GM19463 (cell line): ENCODE results near the gene SALL1.

Experiments used
- ATAC-seq: cut with Tn5 transposase; IDR thresholded peaks from one replicate; pipeline ENCODE4 v1.9.1; 2021; ENCODE audit warnings: mild to moderate bottlenecking, moderate library complexity; ENCODE audit not compliant: unreplicated experiment

Gene SALL1

DNA sequence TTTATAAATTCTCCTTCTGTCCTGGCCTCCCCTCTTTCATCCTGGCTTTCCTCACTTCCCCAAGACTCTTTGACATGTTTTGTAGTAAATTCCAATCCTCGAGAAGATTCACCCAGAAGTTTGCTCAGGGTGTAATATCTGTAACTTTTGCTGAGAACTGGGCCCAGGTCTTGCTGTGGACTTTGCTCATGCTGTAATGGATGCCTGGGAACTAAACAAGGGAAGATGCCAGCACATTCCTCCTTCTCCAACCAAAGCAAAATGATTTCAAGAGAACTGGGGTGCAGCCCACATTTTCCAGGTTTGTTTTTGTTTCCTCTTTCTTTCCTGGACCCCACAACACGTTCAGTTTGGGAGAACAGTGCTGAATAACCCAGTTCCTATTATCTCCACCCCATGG, 6.6 kb upstream of the SALL1 start:
- no peak for ATAC-seq

DNA sequence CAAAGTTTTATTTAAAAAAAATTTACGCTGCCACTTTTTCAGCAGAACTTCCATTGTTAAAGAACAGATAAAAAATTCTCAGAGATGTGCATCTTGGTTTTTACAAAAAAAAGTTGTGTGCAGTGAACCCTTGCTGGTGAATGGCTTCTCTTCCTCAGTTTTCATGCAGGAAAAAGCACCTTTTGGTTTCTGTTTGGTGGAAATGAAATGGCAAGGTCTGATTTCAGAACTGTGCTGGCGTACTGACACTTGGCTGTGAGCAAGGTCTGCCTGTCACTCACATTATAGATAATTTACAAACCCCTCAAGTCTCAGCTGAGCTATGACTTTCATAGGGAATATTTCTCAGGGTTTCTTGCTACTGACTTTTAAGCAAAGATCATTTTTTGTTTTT, 5.7 kb upstream of the SALL1 start:
- ATAC-seq, result no peak

DNA sequence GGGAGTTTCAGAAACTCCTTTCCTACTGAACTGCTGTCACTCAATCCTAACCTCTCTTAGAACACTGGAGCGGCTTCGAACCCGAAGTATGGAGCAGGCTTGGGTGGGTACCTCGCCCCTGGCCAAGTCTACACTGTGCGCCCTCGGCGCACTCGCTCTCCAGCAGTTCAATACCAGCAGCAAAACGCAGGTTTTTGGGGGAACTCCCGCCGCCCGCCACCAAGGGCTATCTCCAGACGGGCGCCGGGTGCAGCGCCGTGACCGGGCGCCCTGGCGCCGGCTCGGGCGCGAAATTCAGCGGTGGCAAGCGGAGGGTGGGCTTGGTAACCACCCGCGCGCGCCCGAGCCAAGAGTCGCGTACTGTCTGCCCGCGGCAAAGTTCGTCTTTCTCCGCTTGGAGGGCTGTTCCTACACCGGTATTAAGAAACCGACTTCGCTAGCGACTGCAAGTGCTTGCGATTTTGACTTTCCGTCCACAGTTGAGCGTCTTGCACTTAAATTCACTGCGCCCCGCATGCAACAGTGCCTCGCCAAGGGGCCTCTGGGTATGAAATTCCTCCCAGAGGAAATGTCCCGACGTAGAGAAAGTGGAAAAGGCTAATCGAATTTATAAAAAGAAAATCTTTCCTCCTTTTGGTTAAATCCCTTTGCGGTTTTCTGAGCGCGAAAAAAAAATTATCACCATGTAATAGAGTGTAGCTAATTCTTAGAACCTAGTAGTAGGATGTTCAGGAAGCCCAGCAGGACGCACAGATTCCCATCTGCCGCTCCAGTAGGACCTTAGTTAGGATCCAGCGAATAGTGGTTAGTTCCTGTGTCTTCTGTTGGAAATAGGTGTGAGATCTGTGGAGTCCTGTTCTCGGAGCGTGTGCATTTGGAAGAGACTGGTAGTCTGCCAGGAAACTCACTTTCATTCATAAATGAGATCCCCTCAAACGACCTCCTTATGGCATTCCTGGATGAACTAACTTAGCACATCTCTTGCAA, 5.0 kb upstream of the SALL1 start:
- ATAC-seq, result no peak

- ATAC-seq, result no peak
These were observed 4.1 kb upstream of the SALL1 start for GRCh38 chr16:51155199-51155607.

GRCh38 chr16:51154271-51155171, 3.5 kb upstream of the SALL1 start:
- ATAC-seq, result no peak

DNA sequence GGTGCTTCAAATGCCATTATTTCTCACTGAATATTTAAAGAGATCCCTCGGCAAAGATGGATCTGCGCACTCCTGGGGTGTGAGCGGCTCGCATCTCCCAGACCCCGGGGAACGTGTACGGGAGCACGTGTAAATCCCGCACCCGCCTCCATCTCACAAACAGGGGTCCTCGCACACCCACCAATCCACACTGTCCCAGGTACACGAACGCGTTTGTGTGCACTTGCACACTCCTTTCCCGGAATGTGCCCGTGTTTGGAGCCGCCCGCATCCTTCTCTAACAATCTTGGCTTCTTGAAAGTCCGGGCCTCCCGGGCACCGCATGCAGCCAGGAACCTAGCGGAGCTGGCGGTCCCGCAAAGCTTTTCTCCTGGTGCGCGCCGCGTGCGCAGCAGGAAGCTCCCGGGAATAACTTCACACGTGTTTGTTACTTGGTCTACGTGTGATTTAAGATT, 2.5 kb upstream of the SALL1 start:
- ATAC-seq, result no peak

DNA sequence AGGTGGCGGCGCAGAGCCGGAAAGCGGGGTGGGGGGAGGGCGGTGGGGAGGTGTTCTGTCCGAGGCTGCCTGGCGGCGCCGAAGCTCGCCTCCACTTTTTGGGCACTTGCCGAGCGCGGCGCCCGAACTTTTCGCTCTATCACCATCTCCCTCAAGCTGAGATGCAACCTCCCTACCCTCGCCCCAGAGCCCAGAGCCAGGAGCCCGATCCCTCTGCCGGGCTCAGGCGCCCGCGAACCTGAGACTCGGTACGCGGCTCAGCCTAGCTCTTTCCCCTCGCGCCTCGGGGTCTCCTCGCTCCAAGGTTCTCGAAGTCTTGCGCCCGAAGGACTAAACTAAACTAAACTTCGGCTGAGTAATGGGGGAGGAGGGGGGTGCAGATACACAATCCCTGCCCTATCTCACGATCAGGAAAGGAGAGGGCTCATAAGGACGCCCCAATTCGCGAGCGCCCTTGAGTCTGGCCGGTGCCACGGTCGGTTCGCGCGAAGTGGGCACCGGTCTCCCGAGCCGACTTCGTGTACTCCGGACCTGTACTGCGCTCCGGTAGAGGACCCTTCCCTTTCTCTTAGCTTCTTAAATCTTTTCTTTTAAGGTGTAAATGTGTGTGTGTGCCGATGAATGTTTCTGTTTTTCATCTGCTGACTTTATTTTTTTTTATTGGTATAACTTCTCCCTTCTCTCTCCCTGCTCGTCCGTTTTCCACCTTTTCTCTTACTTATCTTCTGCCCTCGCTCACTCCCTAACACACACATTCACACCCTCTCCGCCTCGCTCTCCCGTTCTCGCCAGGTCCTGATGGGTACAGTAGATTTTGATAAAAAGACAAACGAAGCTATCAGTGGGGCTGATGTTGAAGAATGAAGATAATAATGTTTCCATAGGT, 1.9 kb upstream of the SALL1 start:
- no peak for ATAC-seq

GRCh38 chr16:51151961-51152663, 1.0 kb upstream of the SALL1 start:
- no peak for ATAC-seq

GRCh38 chr16:51151435-51151960, 428 bp upstream of the SALL1 start:
- no peak for ATAC-seq

- no peak for ATAC-seq
These were observed 744 bp downstream of the SALL1 start for GRCh38 chr16:51150165-51150887.

- ATAC-seq, result no peak
These were observed 1.3 kb downstream of the SALL1 start for GRCh38 chr16:51149721-51150164.

- no peak for ATAC-seq
These were observed 1.8 kb downstream of the SALL1 start for GRCh38 chr16:51149251-51149661.

GRCh38 chr16:51148678-51149228, 2.3 kb downstream of the SALL1 start:
- ATAC-seq, result no peak

DNA sequence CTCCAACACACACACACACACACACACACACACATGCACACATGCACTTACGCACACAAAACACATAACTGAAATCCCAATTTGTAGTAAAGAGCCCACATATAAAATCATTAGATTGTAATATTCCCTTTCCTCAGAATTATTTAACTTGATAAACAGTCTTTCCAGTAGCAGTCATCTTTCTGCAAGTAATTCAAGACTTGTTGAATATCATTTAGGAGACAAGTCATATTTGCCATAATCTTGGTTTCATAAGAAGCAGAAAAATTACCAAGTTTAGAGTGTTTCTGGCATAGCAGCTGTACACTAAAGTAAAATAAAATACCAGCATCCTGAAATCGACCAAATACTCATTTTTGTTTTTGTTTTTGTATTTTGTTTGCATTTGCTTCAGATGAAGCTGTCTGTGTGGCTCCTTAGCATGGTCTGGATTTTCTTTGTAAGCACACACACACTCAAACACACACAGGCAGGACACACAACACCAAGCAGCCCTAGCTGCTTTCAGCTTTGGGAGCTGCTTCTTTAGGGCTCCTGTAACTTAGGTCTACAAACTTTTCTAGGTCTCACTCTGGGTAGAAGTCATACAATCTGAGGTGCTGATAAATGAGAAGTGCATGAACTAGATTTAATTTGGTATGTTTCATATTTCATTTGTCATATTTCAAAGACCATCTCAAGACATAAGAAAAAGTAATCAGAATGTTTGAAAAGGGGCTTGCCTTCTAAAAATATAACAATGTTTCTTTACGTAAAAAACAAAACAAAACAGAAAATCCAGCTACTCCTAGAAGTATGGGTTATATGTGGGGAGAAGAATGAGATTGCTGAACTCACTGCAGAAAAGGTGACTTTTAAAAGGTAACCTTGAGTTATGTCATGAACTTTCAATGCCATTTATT, 3.0 kb downstream of the SALL1 start:
- ATAC-seq, result no peak

GRCh38 chr16:51146256-51146924, 4.7 kb downstream of the SALL1 start:
- ATAC-seq, result no peak

GRCh38 chr16:51144203-51144602, 6.9 kb downstream of the SALL1 start:
- no peak for ATAC-seq
